Endothelial cell of umbilical vein (primary cell): ENCODE results near the gene MAJIN.

Source experiments
- EZH2 ChIP-seq: IDR thresholded peaks from 2 replicates; pipeline ENCODE4 v1.6.1; 2012; ENCODE audit warnings: borderline replicate concordance, low read depth, mild to moderate bottlenecking, moderate library complexity, low read length, inconsistent platforms; ENCODE audit not compliant: severe bottlenecking
- POLR2A ChIP-seq: IDR thresholded peaks from 2 replicates; pipeline ENCODE4 v1.6.1; 2012; ENCODE audit warnings: low read depth, mild to moderate bottlenecking, control low read depth, low read length
- TF ChIP-seq, protein P1 (sequence below), 2 donors: IDR thresholded peaks; 1 replicate in 1 of 2; 2 replicates in 1 of 2; pipeline ENCODE4 v1.5.1; 2011; ENCODE audit warnings: low read length in 2 of 2, mild to moderate bottlenecking in 2 of 2, moderate library complexity in 2 of 2, control low read depth in 1 of 2, inconsistent platforms in 1 of 2, low read depth in 1 of 2; ENCODE audit not compliant: insufficient read depth in 1 of 2; ENCODE audit errors: extremely low read depth in 1 of 2

DNA sequence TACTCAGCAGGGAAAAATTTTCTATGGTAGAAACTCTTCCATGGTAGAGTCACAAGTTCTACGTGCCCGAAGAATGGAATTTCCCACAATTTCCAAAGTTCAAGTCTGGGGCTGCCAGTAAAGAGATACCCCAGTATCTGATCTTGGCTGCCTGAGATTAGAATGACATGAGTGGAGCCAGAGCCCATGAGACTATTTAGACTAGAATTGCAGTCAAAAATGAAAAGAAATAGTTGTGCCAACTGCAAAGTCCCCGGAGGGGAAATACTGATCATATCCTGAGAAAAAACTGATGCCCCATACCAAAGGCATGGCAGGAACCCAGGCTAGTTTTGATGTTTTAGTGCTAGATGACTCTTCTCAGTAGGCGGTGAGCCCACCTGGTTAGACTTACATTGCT is 11.2 kb downstream of the MAJIN start:
- TF ChIP-seq EZH2 (no peak), POLR2A (no peak)
- TF ChIP-seq, protein P1, sequence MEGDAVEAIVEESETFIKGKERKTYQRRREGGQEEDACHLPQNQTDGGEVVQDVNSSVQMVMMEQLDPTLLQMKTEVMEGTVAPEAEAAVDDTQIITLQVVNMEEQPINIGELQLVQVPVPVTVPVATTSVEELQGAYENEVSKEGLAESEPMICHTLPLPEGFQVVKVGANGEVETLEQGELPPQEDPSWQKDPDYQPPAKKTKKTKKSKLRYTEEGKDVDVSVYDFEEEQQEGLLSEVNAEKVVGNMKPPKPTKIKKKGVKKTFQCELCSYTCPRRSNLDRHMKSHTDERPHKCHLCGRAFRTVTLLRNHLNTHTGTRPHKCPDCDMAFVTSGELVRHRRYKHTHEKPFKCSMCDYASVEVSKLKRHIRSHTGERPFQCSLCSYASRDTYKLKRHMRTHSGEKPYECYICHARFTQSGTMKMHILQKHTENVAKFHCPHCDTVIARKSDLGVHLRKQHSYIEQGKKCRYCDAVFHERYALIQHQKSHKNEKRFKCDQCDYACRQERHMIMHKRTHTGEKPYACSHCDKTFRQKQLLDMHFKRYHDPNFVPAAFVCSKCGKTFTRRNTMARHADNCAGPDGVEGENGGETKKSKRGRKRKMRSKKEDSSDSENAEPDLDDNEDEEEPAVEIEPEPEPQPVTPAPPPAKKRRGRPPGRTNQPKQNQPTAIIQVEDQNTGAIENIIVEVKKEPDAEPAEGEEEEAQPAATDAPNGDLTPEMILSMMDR (IDR thresholded peaks at IDR 0.05; ENCODE audit: extremely low read depth in 1 of 2, insufficient read depth in 1 of 2, low read depth in 1 of 2, low read length in 2 of 2), result no peak
